NCI-H1092 (cell line): ENCODE results near the gene SLC39A2.

ENCODE experiments used
- DNase-seq: peaks from one replicate; lab custom pipeline; 2025; lab: John Stamatoyannopoulos, UW

SLC39A2 gene

DNA sequence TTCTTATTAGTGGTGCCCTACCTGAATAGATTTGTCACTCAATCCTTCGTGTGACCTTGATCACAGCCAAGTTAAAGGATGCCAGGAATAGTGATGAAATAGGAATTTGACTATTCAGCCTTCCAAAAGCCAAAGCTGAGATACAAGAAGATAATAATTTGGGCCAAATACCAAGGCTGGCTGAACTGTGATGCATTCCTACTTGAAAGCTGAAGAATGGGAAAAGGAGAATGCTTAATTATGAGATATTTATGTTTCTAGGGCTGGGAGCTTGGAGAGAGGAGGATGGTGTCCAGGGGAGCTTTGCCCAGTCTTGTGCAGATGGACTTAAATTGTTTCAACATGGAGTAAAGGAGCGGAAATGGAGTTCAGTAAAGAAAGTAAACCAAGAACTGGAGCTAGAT lies 48.3 kb downstream of the SLC39A2 start:
- DNase-seq: no peak

- DNase-seq: no peak
These were observed 49.5 kb downstream of the SLC39A2 start for GRCh38 chr14:21048638-21049037.

- DNase-seq: no peak
These were observed 50.2 kb downstream of the SLC39A2 start for GRCh38 chr14:21049271-21049673.

DNA sequence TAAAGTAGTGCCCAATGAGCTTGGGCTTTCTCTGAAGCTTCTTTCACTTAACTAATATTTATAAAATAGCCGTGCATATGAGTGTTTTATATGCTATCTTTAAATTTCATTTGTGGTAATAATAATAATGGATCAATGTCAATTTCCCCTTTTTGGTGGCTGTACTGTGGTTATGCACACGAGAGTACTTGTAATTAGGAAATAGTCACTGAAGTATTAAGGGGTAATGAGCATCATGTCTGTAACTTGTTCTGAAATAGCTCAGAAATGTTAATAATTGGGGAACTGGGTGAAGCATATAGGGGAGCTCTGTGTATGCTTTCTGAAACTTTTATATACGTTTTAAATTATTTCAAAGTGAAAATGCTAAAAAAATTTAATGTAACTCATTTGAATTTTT lies 51.5 kb downstream of the SLC39A2 start:
- DNase-seq: no peak
